Activated CD4-positive, alpha-beta T cell treated with anti-CD3 and anti-CD28 coated beads, Interleukin-2, amount 50 U/mL, for 24 hours (primary cell): Measurements from ENCODE around the gene SLC13A4.
"Not testable (repeated sequence)": the region's sequence is repeated elsewhere in the genome, so short reads cannot be mapped to it uniquely, and the experiment has no call there.

ENCODE experiments used
- DNase-seq, 2 donors: peaks; one replicate each; pipeline ENCODE4 v3.0.0-alpha.2; 2020; ENCODE audit warnings: low read depth in 1 of 2, low spot score in 1 of 2

Gene SLC13A4

GRCh38 chr7:135666156-135666555, 61.8 kb downstream of the SLC13A4 start:
- DNase-seq = no peak

- no peak for DNase-seq
Measured at GRCh38 chr7:135665042-135665441, 62.9 kb downstream of the SLC13A4 start.

DNA sequence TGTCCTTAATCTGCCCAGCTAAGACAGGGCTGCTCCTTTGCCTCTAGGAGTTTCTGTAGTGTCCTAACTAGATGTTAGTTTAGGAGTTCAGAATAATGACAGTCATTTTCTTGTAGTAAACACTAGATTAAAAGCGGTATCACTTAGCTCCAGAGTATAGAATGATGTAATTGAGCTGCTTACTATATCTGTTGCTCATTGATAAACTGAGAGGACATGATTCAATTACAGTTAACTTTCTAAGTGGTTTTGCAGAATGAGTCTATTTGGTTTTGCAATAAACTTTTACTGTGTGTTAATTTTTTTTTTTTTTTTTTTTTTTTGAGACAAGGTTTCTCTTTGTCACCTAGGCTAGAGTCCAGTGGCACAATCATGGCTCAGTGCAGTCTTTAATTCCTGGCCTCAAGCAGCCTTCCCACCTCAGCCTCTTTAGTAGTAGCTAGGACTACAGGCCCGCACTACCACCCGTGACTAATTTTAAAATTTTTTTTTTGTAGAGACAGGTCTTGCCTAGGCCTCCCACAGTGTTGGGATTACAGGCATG, 63.9 kb downstream of the SLC13A4 start:
- DNase-seq = no peak

- peak; percentile 94 to 96 for DNase-seq
Measured at GRCh38 chr7:135662373-135663114, 65.4 kb downstream of the SLC13A4 start, which contains the start of gene STMP1. Gene STMP1, plus strand, starts transcription at chr7:135662514.

DNA sequence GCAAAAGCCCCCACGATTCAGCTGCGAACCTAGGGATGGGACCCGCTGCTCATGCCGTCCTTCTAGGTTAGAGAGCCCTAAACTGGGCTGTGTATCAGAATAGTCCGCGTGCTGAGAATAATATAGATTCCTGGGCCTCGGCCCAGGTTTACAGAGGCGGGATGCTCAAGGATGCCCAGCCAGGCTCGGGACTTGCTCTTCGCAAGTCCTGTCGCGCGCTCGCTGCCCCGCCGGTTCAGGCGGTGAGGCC, 65.9 kb downstream of the SLC13A4 start:
- no peak for DNase-seq

GRCh38 chr7:135661311-135662122, 66.5 kb downstream of the SLC13A4 start:
- no peak for DNase-seq

DNA sequence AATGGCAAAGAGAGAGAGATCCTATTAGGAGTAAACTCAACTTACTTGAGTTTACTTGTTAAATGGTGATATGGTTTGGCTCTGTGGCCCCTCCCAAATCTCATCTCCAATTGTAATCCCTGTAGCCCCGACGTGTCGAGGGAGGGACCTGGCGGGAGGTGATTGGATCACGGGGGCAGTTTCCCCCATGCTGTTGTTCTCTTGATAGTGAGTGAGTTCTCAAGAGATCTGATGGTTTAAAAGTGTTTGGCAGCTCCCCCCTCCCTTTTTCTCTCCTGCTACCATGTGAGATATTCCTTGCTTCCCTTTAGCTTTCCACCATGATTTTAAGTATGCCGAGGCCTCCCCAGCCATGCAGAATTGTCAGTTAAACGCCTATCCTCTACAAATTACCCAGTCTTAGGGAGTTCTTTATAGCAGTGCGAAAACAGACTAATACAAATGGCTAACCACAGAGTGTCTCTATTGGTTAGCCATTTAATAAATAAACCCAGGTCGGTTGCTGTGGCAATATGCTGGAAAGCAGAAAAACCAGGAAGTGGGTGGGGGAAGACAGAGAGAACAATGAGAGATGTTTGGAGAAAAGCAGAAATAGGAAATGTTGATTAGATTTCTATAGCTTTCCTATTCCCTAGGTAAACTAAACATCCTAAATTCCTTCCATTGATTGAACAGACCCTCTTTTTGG, 68.7 kb downstream of the SLC13A4 start:
- DNase-seq = no peak

GRCh38 chr7:135658564-135658963, 69.4 kb downstream of the SLC13A4 start:
- DNase-seq = no peak

GRCh38 chr7:135653340-135654080, 74.5 kb downstream of the SLC13A4 start:
- DNase-seq = no peak

DNA sequence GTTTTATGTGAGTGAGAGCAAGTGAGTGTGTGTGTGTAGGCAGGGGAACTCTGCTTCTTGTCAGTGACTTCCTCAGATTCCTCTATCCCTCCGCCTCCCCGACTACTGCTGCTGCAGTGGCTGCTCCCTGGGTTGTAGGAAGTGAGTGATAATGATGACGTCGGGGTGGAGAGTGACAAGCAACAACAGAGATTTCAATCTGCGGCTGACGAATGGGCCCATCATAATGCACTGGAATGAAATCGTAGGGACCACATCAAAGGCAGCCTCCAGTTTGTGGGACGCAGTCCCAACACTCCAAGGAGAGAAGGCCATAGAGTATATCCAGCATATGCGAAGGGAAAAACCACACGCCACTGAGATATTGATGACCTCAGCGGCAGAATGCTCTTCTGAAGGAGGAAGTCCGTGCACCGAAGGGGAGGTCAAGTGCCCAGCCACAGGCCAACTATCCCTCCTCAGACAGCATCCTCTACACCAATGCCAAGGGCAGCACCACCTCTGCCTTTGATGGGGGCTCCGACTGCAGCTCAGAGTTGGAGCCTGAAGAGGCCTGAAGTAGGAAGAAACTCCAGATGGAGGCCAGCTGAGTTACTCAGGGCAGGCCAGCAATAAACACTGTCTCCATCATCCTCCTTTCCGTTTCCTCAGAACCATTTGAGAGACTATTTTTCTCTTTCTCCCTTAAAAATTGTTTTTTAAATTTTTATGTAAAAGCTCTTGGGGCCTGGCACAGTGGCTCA, 77.0 kb downstream of the SLC13A4 start:
- DNase-seq = no peak

DNA sequence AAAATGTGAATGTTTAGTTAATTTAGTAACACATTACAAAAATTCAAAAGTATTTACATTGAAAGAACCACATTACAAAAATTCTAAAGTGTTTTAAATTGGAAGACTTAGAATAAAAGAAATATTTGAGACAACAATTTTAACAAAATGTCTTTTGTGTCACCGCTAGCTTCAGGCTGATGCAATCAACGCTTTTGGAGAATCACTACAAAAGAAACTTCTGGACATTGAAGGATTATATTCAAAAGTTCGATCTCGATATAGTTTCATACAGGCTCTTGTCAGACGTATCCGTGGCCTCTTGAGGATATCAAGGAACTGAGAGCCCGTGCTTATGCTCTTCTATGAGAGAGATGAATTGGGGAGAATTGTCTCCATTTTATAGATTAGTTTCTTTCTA, 79.8 kb downstream of the SLC13A4 start:
- DNase-seq = no peak

DNA sequence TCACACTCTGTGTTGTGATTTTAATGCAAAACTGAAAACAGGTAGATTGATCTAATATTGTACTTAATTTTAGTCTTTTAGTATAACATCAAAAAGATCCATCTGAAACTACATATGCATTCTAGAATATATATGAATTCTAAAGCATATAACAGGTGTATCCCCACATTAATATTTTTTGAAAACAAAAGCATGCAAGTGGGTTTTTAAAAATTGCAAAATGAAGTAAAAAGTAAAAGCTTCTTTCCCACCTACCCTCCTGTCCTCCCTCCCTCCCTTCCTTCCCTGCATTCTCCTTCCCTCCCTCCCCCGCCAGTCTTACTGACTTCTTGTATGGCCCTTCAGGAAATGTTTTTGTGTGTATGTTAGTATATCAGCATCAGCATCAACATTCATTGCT, 80.2 kb downstream of the SLC13A4 start:
- no peak for DNase-seq

- DNase-seq = no peak
Measured at GRCh38 chr7:135645296-135645904, 82.6 kb downstream of the SLC13A4 start.

DNA sequence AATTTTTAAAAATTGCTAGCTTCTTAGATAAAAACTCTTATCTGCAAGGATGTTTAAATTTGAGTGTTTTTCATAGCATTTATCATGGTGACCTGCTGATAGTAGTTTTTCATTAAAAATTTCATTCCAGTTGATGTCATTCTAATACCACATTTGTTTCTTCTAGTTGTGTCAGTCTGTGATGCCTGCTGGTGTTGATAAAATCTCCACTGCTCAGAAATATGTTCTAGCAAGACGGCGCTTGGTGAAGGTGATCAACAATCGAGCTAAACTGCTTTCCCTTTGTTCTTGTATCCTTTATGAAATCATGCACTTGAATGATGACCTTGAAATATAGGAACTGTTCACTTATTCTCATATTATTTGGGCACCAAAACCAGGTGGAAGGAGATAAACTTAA, 83.3 kb downstream of the SLC13A4 start:
- DNase-seq = no peak

- DNase-seq = no peak
Measured at GRCh38 chr7:135644154-135644553, 83.8 kb downstream of the SLC13A4 start.

GRCh38 chr7:135639690-135640089, 88.3 kb downstream of the SLC13A4 start:
- DNase-seq = not testable (repeated sequence)

DNA sequence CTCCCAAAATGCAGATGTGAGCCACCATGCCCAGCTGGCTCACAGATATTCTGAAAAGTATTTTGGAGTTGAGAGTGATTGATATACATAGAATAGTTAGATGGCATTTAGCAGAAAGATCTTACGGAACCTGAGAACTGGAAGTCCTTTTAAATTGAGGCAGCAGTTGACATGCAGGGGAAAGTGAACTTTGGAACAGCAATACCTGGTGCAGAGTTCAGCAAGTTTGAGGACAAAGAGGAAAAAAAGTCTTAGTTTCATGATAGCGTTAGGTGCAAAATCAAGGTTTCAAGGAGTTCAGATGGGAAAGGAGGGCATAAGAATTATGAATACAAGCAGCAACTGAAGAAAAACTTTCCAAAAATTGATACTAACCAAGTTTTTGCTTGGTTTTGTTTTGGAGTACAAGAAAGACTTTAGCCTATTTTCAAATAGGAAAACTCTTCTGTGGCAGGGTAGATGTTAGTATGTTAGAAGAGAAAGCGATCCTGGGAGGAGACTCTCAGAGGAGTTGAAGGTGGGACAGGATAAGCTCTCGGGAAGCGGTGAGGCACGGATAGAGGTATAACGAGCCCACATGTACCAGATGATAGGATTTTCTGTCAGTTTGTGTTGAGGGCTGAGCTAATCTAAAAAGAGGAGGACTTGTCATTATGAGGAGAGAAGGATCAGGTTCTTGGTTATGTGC, 93.7 kb downstream of the SLC13A4 start:
- DNase-seq = no peak
